Mesendoderm (in vitro differentiated cells): Measurements from ENCODE around the gene PTPRM.

ENCODE experiments used
- DNase-seq: peaks from one replicate; pipeline ENCODE4 v3.0.0; 2013
- H2AK5ac ChIP-seq: 2 replicates; pipeline ENCODE4 v1.6.1; 2013; ENCODE audit warnings: low read length, inconsistent platforms
- H2BK120ac ChIP-seq: 2 replicates; pipeline ENCODE4 v1.6.1; 2013; ENCODE audit warnings: low read depth, mild to moderate bottlenecking, low read length, moderate library complexity, mixed read lengths
- H2BK15ac ChIP-seq: replicated peaks from 2 replicates; pipeline ENCODE4 v1.6.1; 2013; ENCODE audit warnings: low read depth, mild to moderate bottlenecking, moderate library complexity
- H2BK5ac ChIP-seq: 2 replicates; pipeline ENCODE4 v1.6.1; 2013; ENCODE audit warnings: low read length, inconsistent platforms
- H3K18ac ChIP-seq: 2 replicates; pipeline ENCODE4 v1.6.1; 2013; ENCODE audit warnings: mild to moderate bottlenecking, low read length, mixed read lengths
- H3K23ac ChIP-seq: one replicate; pipeline ENCODE4 v1.6.1; 2013; ENCODE audit warnings: low read length
- H3K27ac ChIP-seq: 2 replicates; pipeline ENCODE4 v1.5.1; 2013; ENCODE audit warnings: low read depth, mild to moderate bottlenecking, inconsistent platforms, low read length, moderate library complexity
- H3K27me3 ChIP-seq: 2 replicates; pipeline ENCODE4 v1.6.1; 2013; ENCODE audit warnings: low read length, control low read depth, mild to moderate bottlenecking, inconsistent platforms; ENCODE audit not compliant: insufficient read depth, poor library complexity
- H3K36me3 ChIP-seq: 2 replicates; pipeline ENCODE4 v1.6.1; 2013; ENCODE audit warnings: low read length, inconsistent platforms; ENCODE audit not compliant: control insufficient read depth, insufficient read depth
- H3K4ac ChIP-seq: one replicate; pipeline ENCODE4 v1.6.1; 2013; ENCODE audit warnings: low read depth, mild to moderate bottlenecking, low read length, moderate library complexity
- H3K4me1 ChIP-seq: 2 replicates; pipeline ENCODE4 v1.6.1; 2013; ENCODE audit warnings: low read depth, low read length, inconsistent platforms; ENCODE audit not compliant: control insufficient read depth
- H3K4me2 ChIP-seq: 2 replicates; pipeline ENCODE4 v1.6.1; 2013; ENCODE audit warnings: low read length
- H3K4me3 ChIP-seq: 2 replicates; pipeline ENCODE4 v1.5.1; 2013; ENCODE audit warnings: mild to moderate bottlenecking, low read length
- H3K56ac ChIP-seq: one replicate; pipeline ENCODE4 v1.6.1; 2013; ENCODE audit warnings: low read length
- H3K79me1 ChIP-seq: 2 replicates; pipeline ENCODE4 v1.6.1; 2013; ENCODE audit warnings: low read length, inconsistent platforms
- H3K79me2 ChIP-seq: 2 replicates; pipeline ENCODE4 v1.6.1; 2013; ENCODE audit warnings: mild to moderate bottlenecking, low read length; ENCODE audit not compliant: control insufficient read depth, insufficient read depth
- H3K9ac ChIP-seq: 2 replicates; pipeline ENCODE4 v1.6.1; 2013; ENCODE audit warnings: low read length, inconsistent platforms
- H4K5ac ChIP-seq: one replicate; pipeline ENCODE4 v1.6.1; 2013; ENCODE audit warnings: low read length
- H4K8ac ChIP-seq: one replicate; pipeline ENCODE4 v1.6.1; 2013; ENCODE audit warnings: low read depth, mild to moderate bottlenecking, control low read depth, low read length, moderate library complexity
- WGBS: extraction: QIAGEN DNeasy Blood & Tissue Kit; methylation state at CpG from one replicate; pipeline ENCODE4 v1.1.7; 2013; ENCODE audit warnings: low lambda C conversion rate, missing lambda C conversion rate; ENCODE audit not compliant: insufficient coverage; ENCODE audit errors: extremely low coverage; 5-methylcytosine and 5-hydroxymethylcytosine counted together

The PTPRM gene

DNA sequence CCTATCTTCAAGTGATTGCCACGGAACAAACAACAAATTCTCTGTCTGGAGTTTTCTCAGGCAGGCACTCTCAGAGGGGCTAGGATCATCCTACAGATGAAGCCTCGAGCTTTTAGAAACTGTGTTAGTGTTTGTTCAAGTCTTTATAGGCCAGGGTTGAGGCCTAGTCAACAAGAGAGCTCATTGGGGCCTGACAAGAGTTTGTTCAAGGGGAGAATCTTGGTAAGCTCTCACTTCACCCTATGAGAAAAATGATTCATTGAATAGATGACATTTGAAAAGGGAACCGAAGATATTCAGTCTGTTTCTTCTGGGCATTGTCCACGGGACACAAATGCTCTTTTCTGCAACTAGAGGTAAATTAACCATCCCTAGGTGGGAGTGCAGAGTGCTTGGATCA is 476.9 kb downstream of the PTPRM start:
- Histone ChIP-seq H3K27ac (no peak overlapping the region), H3K9ac (no peak overlapping the region), H2BK120ac (no peak overlapping the region), H3K18ac (no peak overlapping the region), H3K79me1 (no peaks in the 10 kb centered on the region), H3K23ac (no peak overlapping the region), H3K56ac (no peak overlapping the region), H3K4me2 (no peak overlapping the region), H3K36me3 (no peaks in the 10 kb centered on the region), H3K4me1 (no peaks in the 10 kb centered on the region), H3K79me2 (no peaks in the 10 kb centered on the region), H2AK5ac (no peak overlapping the region), H3K4me3 (no peak overlapping the region), H3K27me3 (no peaks in the 10 kb centered on the region), H3K4ac (no peak overlapping the region), H2BK5ac (no peak overlapping the region), H4K5ac (no peak overlapping the region), H2BK15ac (no peak overlapping the region), H4K8ac (no peak overlapping the region)
- no CpG with 5 or more reads among the region's 4 CpGs for WGBS
- no peak for DNase-seq

DNA sequence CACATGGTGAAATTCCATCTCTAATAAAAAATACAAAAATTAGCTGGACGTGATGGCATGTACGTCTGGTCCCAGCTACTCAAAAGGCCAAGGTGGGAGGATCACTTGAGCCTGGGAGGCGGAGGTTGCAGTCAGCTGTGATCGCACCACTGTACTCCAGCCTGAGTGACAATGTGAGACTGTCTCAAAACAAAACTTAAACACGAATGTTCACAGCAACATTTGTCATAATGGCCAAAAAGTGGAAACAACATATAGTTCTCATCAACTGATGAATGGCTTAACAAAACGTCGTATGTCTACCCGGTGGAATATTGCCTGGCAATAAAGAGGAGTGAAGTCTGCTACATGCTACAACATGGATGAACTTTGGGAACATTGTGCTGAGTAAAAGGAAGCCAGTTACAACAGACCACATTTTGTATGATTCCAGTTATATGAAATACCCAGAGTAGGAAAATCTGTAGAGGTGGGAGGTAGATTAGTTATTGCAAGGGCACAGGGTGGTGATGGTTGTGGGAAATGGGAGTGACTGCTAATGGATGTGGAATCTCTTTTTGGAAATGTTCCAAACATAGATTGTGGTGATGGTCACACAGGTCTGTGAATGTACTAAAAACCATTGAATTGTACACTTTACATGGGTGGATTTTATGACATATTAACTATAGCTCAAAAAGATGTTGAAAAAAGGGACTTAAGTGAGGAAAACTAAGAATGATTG is 478.2 kb downstream of the PTPRM start:
- Histone ChIP-seq H2AK5ac (no peak overlapping the region), H3K27ac (no peak overlapping the region), H3K79me1 (no peaks in the 10 kb centered on the region), H2BK15ac (no peak overlapping the region), H3K23ac (no peak overlapping the region), H3K4ac (no peak overlapping the region), H4K5ac (no peak overlapping the region), H2BK5ac (no peak overlapping the region), H3K4me2 (no peak overlapping the region), H2BK120ac (no peak overlapping the region), H3K18ac (no peak overlapping the region), H3K36me3 (no peaks in the 10 kb centered on the region), H3K27me3 (no peaks in the 10 kb centered on the region), H3K9ac (no peak overlapping the region), H4K8ac (no peak overlapping the region), H3K56ac (no peak overlapping the region), H3K4me1 (no peaks in the 10 kb centered on the region), H3K79me2 (no peaks in the 10 kb centered on the region), H3K4me3 (no peak overlapping the region)
- DNase-seq = no peak
- WGBS = no CpG with 5 or more reads among the region's 8 CpGs

DNA sequence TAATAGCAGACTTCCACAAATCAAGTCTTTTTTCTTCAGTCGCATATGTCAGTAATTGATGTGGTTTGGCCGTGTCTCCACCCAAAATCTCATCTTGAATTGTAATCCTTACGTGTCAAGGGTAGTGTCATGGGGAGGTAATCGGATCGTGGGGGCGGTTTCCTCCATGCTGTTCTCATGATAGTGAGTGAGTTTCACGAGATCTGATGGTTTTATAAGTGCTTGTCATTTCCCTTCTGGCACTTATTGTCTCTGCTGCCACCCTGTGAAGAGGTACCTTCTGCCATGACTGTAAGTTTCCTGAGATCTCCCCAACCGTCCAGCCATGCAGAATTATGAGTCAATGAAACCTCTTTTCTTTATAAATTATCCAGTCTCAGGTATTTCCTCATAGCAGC is 478.8 kb downstream of the PTPRM start:
- no peaks in the 10 kb centered on the region for H3K4me1 ChIP-seq
- no peaks in the 10 kb centered on the region for H3K79me1 ChIP-seq
- no peak for DNase-seq
- H3K18ac ChIP-seq = no peak overlapping the region
- no peak overlapping the region for H2BK5ac ChIP-seq
- H3K9ac ChIP-seq = no peak overlapping the region
- no peak overlapping the region for H3K23ac ChIP-seq
- no peak overlapping the region for H3K4me3 ChIP-seq
- no peak overlapping the region for H4K8ac ChIP-seq
- H4K5ac ChIP-seq = no peak overlapping the region
- H2AK5ac ChIP-seq = no peak overlapping the region
- H2BK120ac ChIP-seq = no peak overlapping the region
- H3K4me2 ChIP-seq = no peak overlapping the region
- H2BK15ac ChIP-seq = no peak overlapping the region
- no peak overlapping the region for H3K56ac ChIP-seq
- no peaks in the 10 kb centered on the region for H3K79me2 ChIP-seq
- no peaks in the 10 kb centered on the region for H3K27me3 ChIP-seq
- H3K4ac ChIP-seq = no peak overlapping the region
- WGBS = no CpG with 5 or more reads among the region's 8 CpGs
- no peak overlapping the region for H3K27ac ChIP-seq
- no peaks in the 10 kb centered on the region for H3K36me3 ChIP-seq

DNA sequence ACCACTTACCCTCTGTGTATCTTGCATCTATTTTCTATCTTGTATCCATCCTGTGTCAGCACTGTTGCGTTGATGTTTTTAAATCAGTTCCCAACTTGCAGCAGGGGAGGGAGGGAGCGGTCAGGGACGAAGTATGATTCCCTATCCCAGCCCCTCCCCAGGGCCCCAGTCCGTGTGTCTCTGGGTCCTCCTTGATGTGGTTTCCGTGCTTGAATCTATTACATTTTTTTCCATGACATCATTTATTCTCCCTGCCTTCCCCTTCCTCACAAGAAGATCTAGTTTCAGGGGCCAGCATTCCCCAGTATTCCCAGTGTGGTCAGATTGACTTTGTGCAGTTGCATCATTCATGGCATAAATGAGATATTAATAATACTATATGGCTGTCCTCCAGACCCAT is 479.3 kb downstream of the PTPRM start:
- no peaks in the 10 kb centered on the region for H3K79me2 ChIP-seq
- H3K4me3 ChIP-seq = no peak overlapping the region
- no peak overlapping the region for H2BK120ac ChIP-seq
- H3K79me1 ChIP-seq = no peaks in the 10 kb centered on the region
- no peak for DNase-seq
- no peak overlapping the region for H3K56ac ChIP-seq
- no peak overlapping the region for H2BK5ac ChIP-seq
- H3K36me3 ChIP-seq = no peaks in the 10 kb centered on the region
- no peak overlapping the region for H4K5ac ChIP-seq
- H3K27me3 ChIP-seq = no peaks in the 10 kb centered on the region
- H3K4ac ChIP-seq = no peak overlapping the region
- no peaks in the 10 kb centered on the region for H3K4me1 ChIP-seq
- no peak overlapping the region for H3K27ac ChIP-seq
- no CpG with 5 or more reads among the region's 5 CpGs for WGBS
- no peak overlapping the region for H4K8ac ChIP-seq
- no peak overlapping the region for H3K9ac ChIP-seq
- no peak overlapping the region for H3K23ac ChIP-seq
- H3K18ac ChIP-seq = no peak overlapping the region
- H2AK5ac ChIP-seq = no peak overlapping the region
- H2BK15ac ChIP-seq = no peak overlapping the region
- H3K4me2 ChIP-seq = no peak overlapping the region

DNA sequence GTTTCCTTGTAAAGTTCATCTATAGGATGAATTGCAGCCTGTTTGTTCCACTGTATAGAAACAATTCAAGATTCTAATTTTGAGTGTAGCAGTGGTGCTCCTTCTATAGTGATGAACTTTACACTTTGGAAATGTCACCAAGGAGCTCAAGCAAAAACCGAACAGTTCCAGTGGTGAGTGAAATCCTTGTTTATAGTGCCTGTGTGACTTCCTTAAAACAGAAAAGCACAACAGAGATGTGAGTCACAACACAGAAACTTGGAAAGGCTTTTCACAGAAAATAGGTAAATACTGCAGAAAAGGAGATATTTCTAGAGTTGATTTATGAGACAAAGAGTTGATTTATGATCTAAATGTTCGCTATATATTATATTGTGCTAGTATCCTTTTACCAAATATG is 482.0 kb downstream of the PTPRM start:
- Histone ChIP-seq H2BK15ac (no peak overlapping the region), H4K8ac (no peak overlapping the region), H3K27me3 (no peaks in the 10 kb centered on the region), H3K4me1 (no peaks in the 10 kb centered on the region), H3K36me3 (no peaks in the 10 kb centered on the region), H3K4me2 (no peak overlapping the region), H3K9ac (no peak overlapping the region), H3K56ac (no peak overlapping the region), H2BK120ac (no peak overlapping the region), H4K5ac (no peak overlapping the region), H3K27ac (no peak overlapping the region), H3K79me1 (no peaks in the 10 kb centered on the region), H3K4ac (no peak overlapping the region), H2AK5ac (no peak overlapping the region), H3K23ac (no peak overlapping the region), H3K18ac (no peak overlapping the region), H3K4me3 (no peak overlapping the region), H3K79me2 (no peaks in the 10 kb centered on the region), H2BK5ac (no peak overlapping the region)
- no CpG with 5 or more reads among the region's 2 CpGs for WGBS
- no peak for DNase-seq
